ENCODE results near the gene POLE.

DNA sequence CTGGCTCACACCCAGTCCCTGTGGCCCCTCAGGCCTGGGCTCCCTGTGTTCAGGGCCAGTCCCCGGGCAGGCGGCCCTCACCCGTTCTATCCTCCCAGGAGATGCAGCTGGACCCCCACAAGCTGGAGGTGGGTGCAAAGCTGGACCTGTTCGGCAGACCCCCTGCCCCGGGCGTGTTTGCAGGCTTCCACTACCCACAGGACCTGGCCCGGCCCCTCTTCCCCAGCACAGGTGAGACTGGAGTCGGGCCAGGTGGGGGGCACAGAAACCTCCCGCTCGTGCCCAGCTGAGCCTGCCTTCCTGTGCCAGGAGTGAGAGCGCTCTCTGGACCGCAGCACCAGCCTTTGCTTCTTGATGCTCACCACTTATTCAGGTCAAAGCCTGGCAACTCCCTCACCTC is 110.4 kb downstream of the POLE start:
- TF ChIP-seq CTCF (IDR thresholded peaks at IDR 0.05) (no peak), POLR2AphosphoS5 (IDR thresholded peaks at IDR 0.05; ENCODE audit: insufficient read depth in 1 of 2, low read depth in 1 of 2) (no peak)

Data from vagina (tissue), 2 donors.